Breast epithelium (tissue), 3 donors: Measurements from ENCODE around the gene TSHZ1.

Experiments used
- CTCF ChIP-seq, 3 donors: fragments of 450-650 bp; IDR thresholded peaks; one replicate each; pipeline ENCODE4 v1.5.1; 2016 to 2017; ENCODE audit warnings: antibody characterized with exemption in 3 of 3, mild to moderate bottlenecking in 3 of 3, moderate library complexity in 3 of 3
- POLR2A ChIP-seq: fragments of 450-650 bp; IDR thresholded peaks from one replicate; pipeline ENCODE4 v1.6.1; 2016; ENCODE audit warnings: antibody characterized with exemption, mild to moderate bottlenecking, moderate library complexity
- POLR2AphosphoS5 ChIP-seq, 3 donors: sonication (generic); formaldehyde crosslinking; IDR thresholded peaks; one replicate each; pipeline ENCODE4 v1.6.1; 2017; ENCODE audit warnings: antibody characterized with exemption in 3 of 3

- TF ChIP-seq POLR2A: no peak
- TF ChIP-seq CTCF (IDR thresholded peaks at IDR 0.05): no peak
- TF ChIP-seq POLR2AphosphoS5 (IDR thresholded peaks at IDR 0.05): no peak
Observed at GRCh38 chr18:75211002-75211621, 515 bp downstream of the TSHZ1 start.
